NCI-H1105 treated with DMSO at 0.1 percent for 48 hours (cell line): ENCODE measurements around the gene KCNJ5.

Experiments
- DNase-seq: peaks from one replicate; lab custom pipeline; 2025; lab: John Stamatoyannopoulos, UW

The KCNJ5 gene

DNA sequence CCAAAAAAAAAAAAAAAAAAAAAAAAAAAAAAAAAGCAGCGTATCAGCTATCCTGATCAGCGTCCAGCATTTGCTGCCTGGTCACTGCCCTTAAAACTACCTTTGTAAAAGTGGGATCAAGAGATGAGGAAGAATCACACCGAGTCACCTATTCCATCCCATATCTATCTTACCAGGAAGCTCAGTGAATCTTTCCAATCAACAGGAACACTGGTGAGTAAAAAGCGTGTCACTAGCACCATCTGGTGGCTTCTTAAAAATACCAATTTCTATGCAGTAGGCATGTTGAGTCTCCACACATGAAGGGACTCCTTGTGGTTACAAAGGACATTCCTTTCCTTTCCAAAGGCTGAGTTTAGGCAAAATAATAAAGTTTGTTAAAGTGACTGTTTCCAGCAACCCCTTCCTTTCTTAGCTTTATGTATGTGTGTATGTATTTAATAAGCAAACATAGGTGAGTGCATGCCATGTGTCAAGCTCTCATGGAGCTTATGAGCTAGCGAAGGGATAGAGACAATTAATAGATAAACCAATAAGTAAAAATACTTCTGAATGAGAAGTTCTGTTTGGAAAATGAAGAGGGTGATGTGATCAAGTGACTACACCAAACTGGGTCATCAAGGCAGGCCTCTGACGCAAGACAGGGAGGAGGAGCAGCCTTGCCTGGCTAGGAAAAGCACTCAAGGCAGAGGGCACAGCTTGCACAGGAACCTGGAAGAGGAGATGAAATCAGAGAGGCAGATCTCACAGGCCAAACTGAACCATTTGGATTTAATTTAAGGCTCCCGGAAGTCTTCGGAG lies 65.4 kb downstream of the KCNJ5 start:
- peak; percentile 90 for DNase-seq

DNA sequence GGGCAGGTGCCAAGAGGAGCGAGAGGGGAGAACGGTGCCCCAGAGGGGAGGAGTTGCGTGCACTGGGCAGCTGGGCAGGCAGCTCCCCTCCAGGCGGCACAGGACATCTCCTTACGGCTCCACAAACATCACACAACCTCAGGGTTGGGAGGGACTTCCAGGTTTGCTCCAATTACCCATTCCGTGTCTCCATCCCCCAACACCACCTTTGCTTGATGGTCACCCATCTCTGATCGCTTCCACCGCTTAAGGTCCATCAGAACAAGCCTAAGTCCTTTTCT lies 66.0 kb downstream of the KCNJ5 start:
- no peak for DNase-seq

DNA sequence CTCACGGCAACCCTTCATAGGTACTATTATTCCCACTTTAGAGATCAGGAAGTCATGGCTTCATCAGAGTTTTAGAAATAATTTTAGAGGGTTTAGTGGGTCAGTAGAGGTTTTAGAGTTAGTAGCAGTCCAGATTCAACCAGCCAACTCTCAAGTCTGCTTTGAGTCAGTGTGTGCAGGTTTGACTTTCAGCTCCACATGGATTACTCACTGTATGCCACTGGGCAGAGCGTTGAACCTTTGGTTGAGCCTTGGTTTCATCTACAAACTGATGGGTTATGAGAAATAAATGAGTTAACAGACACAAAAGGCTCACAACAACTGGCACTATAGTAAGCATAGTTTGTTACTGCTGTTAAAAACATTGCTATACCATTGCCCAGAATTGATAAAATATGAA lies 70.5 kb downstream of the KCNJ5 start:
- DNase-seq, result no peak

DNA sequence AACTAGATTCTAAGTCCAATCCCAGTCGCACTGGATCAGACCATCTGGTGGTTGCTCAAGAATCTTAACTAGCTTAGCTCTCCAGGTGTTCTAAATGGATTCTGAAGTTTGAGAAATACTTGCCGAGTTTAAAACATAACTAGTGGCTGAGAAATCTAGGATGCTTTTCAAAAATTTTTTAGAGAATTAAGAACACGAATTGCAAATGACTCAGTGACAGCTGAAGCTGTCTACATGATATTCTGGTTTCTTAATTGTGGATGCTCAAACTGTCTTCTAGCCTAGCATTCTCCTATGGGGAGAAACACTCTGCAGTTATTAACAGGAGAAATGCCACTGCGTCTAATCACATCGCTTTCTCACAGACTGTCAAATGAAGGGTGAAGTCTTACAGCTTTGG lies 71.7 kb downstream of the KCNJ5 start:
- DNase-seq, result no peak

DNA sequence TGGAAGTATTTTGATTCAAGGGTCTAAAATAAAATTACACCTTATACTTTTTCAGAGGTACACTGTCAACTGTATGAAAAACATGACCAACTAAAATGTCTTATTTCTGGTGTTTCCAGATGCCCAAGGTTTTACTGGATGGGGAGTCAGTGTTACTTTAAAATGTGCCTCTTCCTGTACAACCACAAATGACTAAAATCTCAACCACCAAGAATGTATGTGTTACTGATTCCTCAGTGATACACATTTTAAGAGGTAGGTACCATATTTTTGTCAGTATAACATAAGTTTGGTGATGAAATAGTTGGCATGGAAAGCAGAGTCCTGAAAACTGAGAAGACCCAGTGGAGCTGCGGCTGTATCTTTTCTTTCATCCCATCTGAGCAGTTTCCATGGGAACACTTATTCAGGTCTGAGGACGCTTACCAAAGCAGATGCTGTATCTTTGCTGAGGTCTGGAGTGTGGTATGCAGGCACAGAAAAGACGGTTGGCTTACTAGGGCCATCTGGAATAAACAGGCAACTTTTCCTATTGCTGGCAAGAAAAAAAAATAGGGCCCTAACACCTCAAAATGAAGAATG lies 72.7 kb downstream of the KCNJ5 start:
- DNase-seq, result no peak

DNA sequence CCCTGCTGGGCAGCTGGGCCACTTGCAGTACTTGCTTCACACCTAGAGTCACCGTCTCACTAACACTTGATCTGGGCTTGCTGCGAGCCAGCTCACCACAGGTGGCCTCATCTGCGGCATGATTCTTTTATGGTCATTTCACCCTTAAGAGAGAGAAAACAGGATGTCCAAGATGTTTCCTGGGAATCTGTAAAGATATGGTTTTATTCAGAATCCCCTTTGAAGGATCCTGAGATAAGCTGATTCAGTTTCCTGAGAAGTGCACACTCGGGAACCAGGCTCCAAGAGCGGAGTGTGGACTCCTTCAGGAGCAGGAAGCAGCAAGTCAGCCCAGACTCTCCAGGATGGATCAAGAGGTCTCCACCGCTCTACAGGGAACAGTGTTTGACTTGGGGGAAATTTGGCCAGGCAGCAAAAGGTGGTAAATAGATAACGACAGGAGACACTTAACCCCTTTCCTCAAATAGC lies 73.3 kb downstream of the KCNJ5 start:
- no peak for DNase-seq

DNA sequence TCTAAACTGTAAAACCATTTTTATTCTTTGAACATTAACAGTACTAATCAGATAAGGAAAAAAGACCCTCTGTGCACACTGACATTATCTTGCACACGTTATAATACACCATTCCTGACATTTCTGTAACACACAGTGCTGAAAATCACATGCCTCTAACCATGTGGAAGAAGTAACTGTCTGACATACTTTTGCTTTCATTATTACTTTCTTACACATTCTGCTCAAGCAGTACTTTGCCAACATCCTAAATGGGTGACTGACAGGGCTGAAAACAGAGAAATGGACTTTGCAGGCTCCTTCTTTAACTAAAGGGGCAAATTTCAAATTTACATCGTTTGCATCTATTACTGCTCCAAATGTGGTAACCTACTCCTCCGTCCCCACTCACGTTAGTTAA lies 74.3 kb downstream of the KCNJ5 start:
- no peak for DNase-seq

DNA sequence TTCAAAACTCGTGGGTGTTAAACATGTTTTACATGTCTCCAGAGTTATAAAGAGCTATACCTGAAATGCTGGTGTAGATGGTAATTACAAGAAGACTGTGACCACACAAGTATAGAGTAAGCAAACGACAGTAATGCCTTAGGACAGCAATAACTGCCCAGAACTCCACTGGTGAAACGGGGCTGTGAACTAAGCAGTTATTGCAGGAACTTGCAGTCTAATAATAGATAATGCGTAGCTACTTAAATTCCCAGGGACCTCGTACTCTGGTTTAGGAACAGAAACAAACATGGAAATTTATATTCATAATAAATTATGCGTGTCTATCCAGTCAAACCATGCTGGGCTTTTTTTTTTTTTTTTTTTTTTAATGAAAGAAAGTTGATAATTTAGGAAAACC lies 76.4 kb downstream of the KCNJ5 start:
- no peak for DNase-seq

DNA sequence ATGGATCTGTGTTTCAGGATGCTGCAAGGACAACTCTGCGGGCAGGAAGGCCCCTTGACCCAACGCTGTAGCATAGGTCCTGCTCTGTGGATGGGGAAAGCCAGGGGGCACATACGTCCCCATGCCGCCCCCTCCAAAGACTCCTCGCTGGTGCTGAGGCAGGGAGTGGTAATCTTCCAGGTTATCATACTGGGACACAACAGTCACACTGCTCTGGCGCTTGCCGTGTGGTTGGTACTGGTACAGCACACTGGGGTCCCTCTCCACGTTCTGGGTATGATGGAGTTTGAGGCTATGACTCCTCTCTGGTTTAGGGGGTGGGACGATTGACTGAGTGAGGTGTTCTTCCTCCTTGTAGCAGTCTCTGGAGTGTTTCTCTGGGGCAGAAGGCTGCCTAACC lies 77.8 kb downstream of the KCNJ5 start:
- no peak for DNase-seq
